Measurements from ENCODE around the gene AKT3.

DNA sequence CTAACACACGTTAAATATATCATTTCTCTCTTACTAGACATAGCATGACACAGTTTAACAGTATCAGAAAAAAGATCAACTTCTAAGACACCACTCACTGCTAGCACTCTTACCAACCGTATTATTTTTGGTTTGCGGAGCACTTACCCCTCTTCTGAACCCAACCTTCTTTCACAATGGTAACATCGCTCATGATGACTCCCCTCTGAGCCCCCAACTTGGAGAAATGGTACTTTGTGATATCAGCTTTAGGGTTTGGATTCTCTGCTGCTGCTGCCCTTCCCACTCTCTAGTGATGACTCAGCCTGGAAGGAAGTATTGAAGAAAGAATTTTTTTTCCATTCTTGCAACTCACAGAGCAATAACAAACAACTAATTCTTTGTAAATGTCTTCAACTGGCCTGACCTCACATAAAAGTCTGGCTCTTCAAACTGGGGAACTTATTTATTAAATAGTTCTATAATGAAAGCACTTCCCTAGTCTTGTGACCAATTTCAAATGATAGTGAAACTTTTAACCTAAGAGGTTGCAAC is 7.0 kb downstream of the AKT3 start:
- TF ChIP-seq, protein P1, sequence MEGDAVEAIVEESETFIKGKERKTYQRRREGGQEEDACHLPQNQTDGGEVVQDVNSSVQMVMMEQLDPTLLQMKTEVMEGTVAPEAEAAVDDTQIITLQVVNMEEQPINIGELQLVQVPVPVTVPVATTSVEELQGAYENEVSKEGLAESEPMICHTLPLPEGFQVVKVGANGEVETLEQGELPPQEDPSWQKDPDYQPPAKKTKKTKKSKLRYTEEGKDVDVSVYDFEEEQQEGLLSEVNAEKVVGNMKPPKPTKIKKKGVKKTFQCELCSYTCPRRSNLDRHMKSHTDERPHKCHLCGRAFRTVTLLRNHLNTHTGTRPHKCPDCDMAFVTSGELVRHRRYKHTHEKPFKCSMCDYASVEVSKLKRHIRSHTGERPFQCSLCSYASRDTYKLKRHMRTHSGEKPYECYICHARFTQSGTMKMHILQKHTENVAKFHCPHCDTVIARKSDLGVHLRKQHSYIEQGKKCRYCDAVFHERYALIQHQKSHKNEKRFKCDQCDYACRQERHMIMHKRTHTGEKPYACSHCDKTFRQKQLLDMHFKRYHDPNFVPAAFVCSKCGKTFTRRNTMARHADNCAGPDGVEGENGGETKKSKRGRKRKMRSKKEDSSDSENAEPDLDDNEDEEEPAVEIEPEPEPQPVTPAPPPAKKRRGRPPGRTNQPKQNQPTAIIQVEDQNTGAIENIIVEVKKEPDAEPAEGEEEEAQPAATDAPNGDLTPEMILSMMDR (IDR thresholded peaks at IDR 0.05; ENCODE audit: low read length): no peak
- TF ChIP-seq EZH2phosphoT487 (IDR thresholded peaks at IDR 0.05; ENCODE audit: low read length) (no peak), EZH2 (optimal IDR thresholded peaks at IDR 0.05; ENCODE audit: low read depth, low read length) (no peak)

Measured in MM.1S (cell line).